HepG2 (cell line): ENCODE data around the gene ZBTB48. TPM values are rescaled to one million over a fixed set of nuclear protein-coding genes. Genes with fewer than 3 reads are reported as not detected.
A peak's percentile ranks its signal among the peaks of the same experiment; 100 is the strongest.

Experiments used
- IRF2 ChIP-seq: IDR thresholded peaks from 2 replicates; pipeline ENCODE4 v1.6.1; 2018; ENCODE audit warnings: missing genetic modification reagents, missing compliant biosample characterization
- KLF9 ChIP-seq: IDR thresholded peaks from 2 replicates; pipeline ENCODE4 v1.6.1; 2016; ENCODE audit warnings: low read depth
- MAZ ChIP-seq, 2 experiments: sonication (generic) in 1 of 2; formaldehyde crosslinking in 1 of 2; IDR thresholded peaks; 2 replicates each; pipeline versions ENCODE4 v1.5.0 to v1.6.1; 2012 to 2020; ENCODE audit warnings: low read depth in 2 of 2, mild to moderate bottlenecking in 2 of 2, borderline replicate concordance in 1 of 2, improper control_type of control experiment in 1 of 2, low read length in 1 of 2, missing genetic modification reagents in 1 of 2, moderate library complexity in 1 of 2
- MIER2 ChIP-seq: IDR thresholded peaks from 2 replicates; pipeline ENCODE4 v1.6.1; 2016; ENCODE audit warnings: missing biosample characterization, missing genetic modification reagents
- MLX ChIP-seq: IDR thresholded peaks from 2 replicates; pipeline ENCODE4 v1.6.1; 2016
- MXI1 ChIP-seq: IDR thresholded peaks from 3 replicates; pipeline ENCODE4 v1.6.1; 2012; ENCODE audit warnings: low read depth, low read length, inconsistent platforms, borderline replicate concordance
- POLR2A ChIP-seq, 2 experiments: IDR thresholded peaks; 2 replicates each; pipeline ENCODE4 v1.6.1; 2011; ENCODE audit warnings: low read depth in 2 of 2, low read length in 2 of 2, mild to moderate bottlenecking in 1 of 2, moderate library complexity in 1 of 2; ENCODE audit not compliant: insufficient read depth in 1 of 2
- REPIN1 ChIP-seq: sonication (generic); formaldehyde crosslinking; IDR thresholded peaks from 2 replicates; pipeline ENCODE4 v1.8.0; 2022; ENCODE audit warnings: missing genetic modification reagents, low read depth, mild to moderate bottlenecking, borderline replicate concordance
- SATB2 ChIP-seq: sonication (generic); formaldehyde crosslinking; IDR thresholded peaks from 2 replicates; pipeline ENCODE4 v1.5.0; 2020; ENCODE audit warnings: missing genetic modification reagents
- SIN3A ChIP-seq: IDR thresholded peaks from 2 replicates; pipeline ENCODE4 v1.6.1; 2011; ENCODE audit warnings: low read depth, mild to moderate bottlenecking, control low read depth, low read length, borderline replicate concordance
- TBL1XR1 ChIP-seq: fragments of 150-350 bp; IDR thresholded peaks from 2 replicates; pipeline ENCODE4 v1.6.1; 2014; ENCODE audit warnings: borderline replicate concordance, low read length; ENCODE audit not compliant: partially characterized antibody
- TSC22D2 ChIP-seq: sonication (generic); formaldehyde crosslinking; IDR thresholded peaks from 2 replicates; pipeline ENCODE4 v1.5.1; 2020; ENCODE audit warnings: missing genetic modification reagents, mild to moderate bottlenecking, borderline replicate concordance
- ZBTB1 ChIP-seq: sonication (generic); formaldehyde crosslinking; IDR thresholded peaks from 2 replicates; pipeline ENCODE4 v1.4.0; 2020; ENCODE audit warnings: missing genetic modification reagents, borderline replicate concordance
- ZBTB14 ChIP-seq: sonication (generic); formaldehyde crosslinking; IDR thresholded peaks from 2 replicates; pipeline ENCODE4 v1.4.0; 2020; ENCODE audit warnings: missing genetic modification reagents
- ZIK1 ChIP-seq: sonication (generic); formaldehyde crosslinking; IDR thresholded peaks from 2 replicates; pipeline ENCODE4 v1.5.0; 2020; ENCODE audit warnings: mild to moderate bottlenecking, low read depth, missing genetic modification reagents, borderline replicate concordance
- ZNF234 ChIP-seq: sonication (generic); formaldehyde crosslinking; conservative IDR thresholded peaks from 2 replicates; pipeline ENCODE4 v1.5.1; 2020; ENCODE audit warnings: mild to moderate bottlenecking, missing genetic modification reagents
- ZNF260 ChIP-seq: sonication (generic); formaldehyde crosslinking; IDR thresholded peaks from 2 replicates; pipeline ENCODE4 v1.4.0; 2020; ENCODE audit warnings: missing genetic modification reagents, low read depth, mild to moderate bottlenecking, borderline replicate concordance
- ZNF558 ChIP-seq: sonication (generic); formaldehyde crosslinking; IDR thresholded peaks from 2 replicates; pipeline ENCODE4 v1.9.0; 2022; ENCODE audit warnings: mild to moderate bottlenecking, missing genetic modification reagents, borderline replicate concordance
- ZNF569 ChIP-seq: sonication (generic); formaldehyde crosslinking; IDR thresholded peaks from 2 replicates; pipeline ENCODE4 v1.5.0; 2020; ENCODE audit warnings: mild to moderate bottlenecking, missing genetic modification reagents, moderate library complexity, borderline replicate concordance
- ZNF607 ChIP-seq: sonication (generic); formaldehyde crosslinking; IDR thresholded peaks from 2 replicates; pipeline ENCODE4 v1.5.1; 2020; ENCODE audit warnings: missing genetic modification reagents, mild to moderate bottlenecking, borderline replicate concordance
- ZNF616 ChIP-seq: sonication (generic); formaldehyde crosslinking; IDR thresholded peaks from 2 replicates; pipeline ENCODE4 v1.5.0; 2020; ENCODE audit warnings: low read depth, mild to moderate bottlenecking, missing genetic modification reagents
- ZNF639 ChIP-seq: conservative IDR thresholded peaks from 2 replicates; pipeline ENCODE4 v1.6.1; 2018; ENCODE audit warnings: missing genetic modification reagents
- ZNF652 ChIP-seq: IDR thresholded peaks from 2 replicates; pipeline ENCODE4 v1.6.1; 2016; ENCODE audit warnings: low read depth, borderline replicate concordance
- ZNF879 ChIP-seq: sonication (generic); formaldehyde crosslinking; IDR thresholded peaks from 2 replicates; pipeline ENCODE4 v1.8.1; 2023; ENCODE audit warnings: missing genetic modification reagents
- polyA plus RNA-seq, 8 experiments: library from polyadenylated mRNA; depleted of rRNA in 3 of 8; stranded (reverse) in 7 of 8; unstranded in 1 of 8; fragments of >200 nt; fragmentation: Illumina TruSeq in 4 of 8; extraction: Trizol in 4 of 8; gene quantifications; 2 replicates each; pipeline versions ENCODE4 v1.2.1 to v1.2.3, GENCODE V29; 2011 to 2016; ENCODE audit warnings: low read depth in 4 of 8, missing spikeins in 1 of 8, mixed read lengths in 1 of 8; ENCODE audit not compliant: insufficient read depth in 1 of 8
- total RNA-seq, 5 experiments: library from RNA; depleted of rRNA; stranded (reverse); fragments of >200 nt; fragmentation: Illumina TruSeq; extraction: Trizol; gene quantifications; 2 replicates each; pipeline ENCODE4 v1.2.3, GENCODE V29; 2016; ENCODE audit warnings: low read depth in 1 of 5
- TF ChIP-seq, protein P1 (sequence below): sonication (generic); formaldehyde crosslinking; IDR thresholded peaks from 2 replicates; pipeline ENCODE4 v1.4.0; 2020; ENCODE audit warnings: mild to moderate bottlenecking, low read depth, missing genetic modification reagents

ZBTB48 gene
- total and polyA plus RNA-seq, 2 of the 13 experiments (the other 11 are each of a cell fraction or from before 2014, with no cell fraction given): 13.0 to 17.1 TPM

DNA sequence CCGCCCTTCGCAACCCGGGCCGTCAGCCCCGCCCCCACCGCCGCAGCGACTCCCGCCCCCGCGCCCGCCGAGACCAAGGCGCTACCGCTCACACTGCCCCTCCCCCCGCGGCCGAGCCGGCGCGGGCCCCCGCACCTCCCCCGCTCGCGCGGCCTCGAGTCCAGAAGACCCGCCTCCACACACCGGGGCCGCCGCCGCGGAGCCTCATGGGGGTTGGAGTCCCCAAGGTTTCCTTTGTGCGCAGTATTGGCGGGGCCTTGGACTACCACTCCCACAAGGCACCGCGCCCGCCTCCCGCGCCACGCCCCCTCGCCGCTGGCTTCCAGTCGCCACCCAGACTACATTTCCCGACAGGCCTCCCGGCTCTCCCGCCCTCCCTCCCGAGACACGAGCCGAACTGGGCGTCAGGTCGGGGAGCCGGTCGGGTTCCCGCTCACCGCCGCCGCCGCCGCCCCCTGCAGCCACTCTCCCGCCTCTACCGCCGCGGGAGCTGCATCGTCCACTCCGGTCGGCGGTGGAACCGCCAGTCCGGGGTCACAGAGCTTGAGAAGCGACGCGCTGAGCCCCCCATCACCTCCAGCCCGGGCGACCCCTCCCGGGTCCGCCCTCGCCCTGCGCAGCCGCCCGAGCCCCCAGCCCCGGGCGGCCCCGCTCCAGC, 33.7 kb downstream of the ZBTB48 start, which contains the start of gene PHF13 (continued):
- peak; percentile 90 for TF ChIP-seq ZBTB14
- TF ChIP-seq ZNF569 (CRISPR knock-in tag): no peak
- TF ChIP-seq ZNF260 (CRISPR knock-in tag): no peak
- 0 out of 2 replicates have a peak, but pooled peaks have one; percentile 6 for TF ChIP-seq ZNF616 (CRISPR knock-in tag)
- peak; percentile 73; the same call in 1 of the 2 replicates for TF ChIP-seq IRF2
- peak; percentile 98 for TF ChIP-seq ZNF639 (CRISPR knock-in tag)
- TF ChIP-seq SATB2 (CRISPR knock-in tag): no peak
- no peak for TF ChIP-seq ZBTB1 (CRISPR knock-in tag)
- TF ChIP-seq ZNF234 (CRISPR knock-in tag): no peak
- no peak; the same call in 1 of the 2 replicates for TF ChIP-seq SIN3A
- 0 out of 2 replicates have a peak, but pooled peaks have one; percentile 72 for TF ChIP-seq MAZ (IDR thresholded peaks at IDR 0.05; ENCODE audit: borderline replicate concordance, low read depth, low read length)
- peak; percentile 88 for TF ChIP-seq MAZ (CRISPR knock-in tag; IDR thresholded peaks at IDR 0.05; ENCODE audit: low read depth)
- peak in 1 of 2 experiments; percentile 33; a peak in 2 of 4 replicates for TF ChIP-seq POLR2A (IDR thresholded peaks at IDR 0.05; ENCODE audit: insufficient read depth in 1 of 2, low read depth in 2 of 2, low read length in 2 of 2)
- peak; percentile 19; the same call in 1 of the 2 replicates for TF ChIP-seq MLX (CRISPR knock-in tag)
- peak; percentile 83; the same call in 1 of the 2 replicates for TF ChIP-seq ZNF607 (CRISPR knock-in tag)
- no peak for TF ChIP-seq REPIN1 (CRISPR knock-in tag)
- TF ChIP-seq ZNF652 (CRISPR knock-in tag): no peak
- TF ChIP-seq MXI1: peak; percentile 59; the same call in 1 of the 3 replicates
- TF ChIP-seq KLF9: peak; percentile 70; the same call in 1 of the 2 replicates
- TF ChIP-seq ZNF558: no peak
- TF ChIP-seq, protein P1, sequence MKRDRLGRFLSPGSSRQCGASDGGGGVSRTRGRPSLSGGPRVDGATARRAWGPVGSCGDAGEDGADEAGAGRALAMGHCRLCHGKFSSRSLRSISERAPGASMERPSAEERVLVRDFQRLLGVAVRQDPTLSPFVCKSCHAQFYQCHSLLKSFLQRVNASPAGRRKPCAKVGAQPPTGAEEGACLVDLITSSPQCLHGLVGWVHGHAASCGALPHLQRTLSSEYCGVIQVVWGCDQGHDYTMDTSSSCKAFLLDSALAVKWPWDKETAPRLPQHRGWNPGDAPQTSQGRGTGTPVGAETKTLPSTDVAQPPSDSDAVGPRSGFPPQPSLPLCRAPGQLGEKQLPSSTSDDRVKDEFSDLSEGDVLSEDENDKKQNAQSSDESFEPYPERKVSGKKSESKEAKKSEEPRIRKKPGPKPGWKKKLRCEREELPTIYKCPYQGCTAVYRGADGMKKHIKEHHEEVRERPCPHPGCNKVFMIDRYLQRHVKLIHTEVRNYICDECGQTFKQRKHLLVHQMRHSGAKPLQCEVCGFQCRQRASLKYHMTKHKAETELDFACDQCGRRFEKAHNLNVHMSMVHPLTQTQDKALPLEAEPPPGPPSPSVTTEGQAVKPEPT (CRISPR knock-in tag): no peak
- TF ChIP-seq TBL1XR1: no peak
- TF ChIP-seq ZNF879 (CRISPR knock-in tag): 0 out of 2 replicates have a peak, but pooled peaks have one; percentile 48
- no peak for TF ChIP-seq MIER2 (CRISPR knock-in tag)
- TF ChIP-seq TSC22D2 (CRISPR knock-in tag): 0 out of 2 replicates have a peak, but pooled peaks have one; percentile 43
- no peak for TF ChIP-seq ZIK1
